ENCODE data around the gene LRRK1.
"Not testable (repeated sequence)": the region's sequence is repeated elsewhere in the genome, so short reads cannot be mapped to it uniquely, and the experiment has no call there.

The LRRK1 gene

DNA sequence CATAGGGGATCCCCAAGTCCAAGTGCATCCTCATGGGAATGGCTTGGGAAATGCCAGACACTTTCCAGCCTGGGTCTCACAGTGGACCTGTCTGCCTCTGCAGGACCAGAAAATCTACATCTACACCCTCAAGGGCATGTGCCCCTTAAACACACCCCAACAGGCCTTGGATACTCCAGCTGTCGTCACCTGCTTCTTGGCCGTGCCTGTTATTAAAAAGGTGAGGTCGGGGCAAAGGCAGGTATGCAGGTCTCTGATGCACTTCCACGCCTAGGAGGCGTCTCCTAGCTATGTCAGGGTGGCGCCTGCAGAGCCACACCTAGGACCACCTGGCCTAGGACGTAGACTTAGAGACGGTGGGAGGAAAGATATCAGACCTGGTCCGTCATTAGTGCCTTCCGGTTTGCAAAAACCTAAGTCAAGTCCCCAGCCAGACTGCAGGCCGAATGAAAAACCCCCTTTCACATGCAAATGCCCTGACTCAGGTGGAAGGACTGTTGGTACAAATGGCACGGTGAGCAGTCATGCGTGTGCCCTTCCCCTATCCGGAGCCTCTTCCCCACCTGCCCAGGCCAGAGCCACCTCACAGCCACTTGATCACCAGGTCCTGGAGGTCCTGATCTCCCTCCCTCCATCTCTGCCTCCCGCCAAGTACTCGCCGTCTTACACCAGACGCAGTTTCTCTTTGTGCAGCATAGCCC is 143.5 kb downstream of the LRRK1 start:
- no peak for DNase-seq

DNA sequence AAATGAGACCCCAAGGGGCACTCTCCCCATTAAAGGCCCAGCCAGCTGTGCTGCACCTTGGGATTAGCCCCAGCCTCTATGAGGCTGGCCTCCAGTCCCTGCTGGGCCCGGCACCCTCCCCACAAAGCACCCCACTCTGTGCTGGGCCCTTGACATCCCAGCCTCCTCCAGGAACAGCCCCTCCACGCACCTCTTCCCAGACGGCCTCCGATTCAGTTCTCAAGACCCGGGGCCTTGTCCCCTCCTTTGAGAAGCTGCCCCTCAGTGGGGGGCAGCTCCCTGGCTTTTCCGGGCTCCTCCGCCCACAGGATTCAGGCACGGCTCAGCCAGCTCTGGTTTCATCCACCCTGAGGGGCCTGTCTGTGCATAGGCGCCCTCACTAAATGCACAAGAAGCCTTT is 144.1 kb downstream of the LRRK1 start:
- DNase-seq: no peak

DNA sequence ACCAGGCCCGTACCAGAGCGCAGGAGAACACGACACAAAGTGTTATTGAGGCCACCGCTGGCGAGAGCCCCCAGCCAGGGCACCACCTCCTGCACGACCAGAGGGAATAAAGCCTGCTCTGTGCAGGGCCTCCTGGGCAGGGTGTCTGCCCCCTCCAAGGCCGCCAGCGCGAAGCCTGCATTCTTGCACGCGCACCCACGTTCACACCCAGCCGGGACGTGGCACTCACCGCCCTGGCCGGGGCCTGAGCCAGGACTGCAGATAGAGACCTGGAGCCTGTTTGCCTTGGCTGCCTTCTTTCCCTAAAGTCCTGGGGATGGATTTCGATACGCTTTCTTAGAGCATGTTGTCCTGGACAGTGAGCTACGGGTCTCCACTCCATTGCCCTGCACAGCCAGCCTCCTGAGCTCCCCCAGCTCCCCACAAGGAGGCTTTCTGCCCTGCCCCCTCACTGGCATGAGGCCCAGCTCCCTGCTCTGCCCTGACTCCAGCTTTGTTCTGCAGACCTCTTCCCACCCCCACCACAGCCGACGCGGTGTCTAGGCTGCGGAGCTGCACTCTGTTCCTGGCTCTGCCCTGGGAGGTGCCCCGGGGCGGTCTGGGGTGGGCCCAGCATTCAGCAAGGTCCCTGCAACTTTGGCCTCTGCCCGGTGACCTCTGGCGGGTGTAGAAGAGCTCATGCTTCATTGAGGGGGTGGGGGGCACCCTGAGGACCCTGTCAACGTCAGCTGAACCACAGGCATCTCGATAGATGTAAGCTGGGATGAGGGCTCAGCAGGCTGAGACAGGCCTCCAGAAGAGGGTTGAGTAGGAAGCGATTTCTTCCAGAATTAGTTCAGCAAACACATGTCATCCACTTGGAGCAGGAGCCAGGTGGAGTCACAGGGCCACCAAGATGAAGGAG is 145.0 kb downstream of the LRRK1 start:
- no peak for DNase-seq

DNA sequence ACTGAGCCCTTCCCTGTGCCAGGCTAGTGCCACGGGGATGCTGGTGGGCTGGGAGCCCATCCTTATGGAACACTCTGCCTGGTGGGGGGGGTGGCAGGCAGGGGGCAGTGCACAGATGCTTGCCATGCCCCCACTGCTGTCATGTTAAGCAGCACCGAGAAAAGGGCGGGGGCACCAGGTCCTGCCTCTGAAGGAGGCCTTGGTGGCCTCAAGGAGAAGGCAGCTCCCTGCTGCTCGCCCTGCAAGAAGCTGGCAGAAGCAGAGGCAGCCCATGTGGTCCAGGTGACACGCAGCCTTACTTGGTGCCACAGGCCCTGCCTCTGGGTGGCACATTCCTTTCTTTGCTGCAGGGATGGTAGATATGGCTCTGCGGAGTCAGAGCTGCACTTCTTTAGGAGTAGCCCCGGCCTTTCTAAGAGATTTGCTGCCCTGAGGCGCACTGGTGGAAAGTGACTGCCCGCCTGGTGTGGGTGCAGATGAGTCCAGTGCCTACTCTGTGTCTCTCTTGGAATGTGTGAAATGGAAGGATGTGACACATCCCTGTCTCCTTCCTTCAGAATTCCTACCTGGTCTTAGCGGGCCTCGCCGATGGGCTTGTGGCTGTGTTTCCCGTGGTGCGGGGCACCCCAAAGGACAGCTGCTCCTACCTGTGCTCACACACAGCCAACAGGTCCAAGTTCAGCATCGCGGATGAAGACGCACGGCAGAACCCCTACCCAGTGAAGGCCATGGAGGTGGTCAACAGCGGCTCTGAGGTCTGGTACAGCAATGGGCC is 145.8 kb downstream of the LRRK1 start:
- DNase-seq: no peak

DNA sequence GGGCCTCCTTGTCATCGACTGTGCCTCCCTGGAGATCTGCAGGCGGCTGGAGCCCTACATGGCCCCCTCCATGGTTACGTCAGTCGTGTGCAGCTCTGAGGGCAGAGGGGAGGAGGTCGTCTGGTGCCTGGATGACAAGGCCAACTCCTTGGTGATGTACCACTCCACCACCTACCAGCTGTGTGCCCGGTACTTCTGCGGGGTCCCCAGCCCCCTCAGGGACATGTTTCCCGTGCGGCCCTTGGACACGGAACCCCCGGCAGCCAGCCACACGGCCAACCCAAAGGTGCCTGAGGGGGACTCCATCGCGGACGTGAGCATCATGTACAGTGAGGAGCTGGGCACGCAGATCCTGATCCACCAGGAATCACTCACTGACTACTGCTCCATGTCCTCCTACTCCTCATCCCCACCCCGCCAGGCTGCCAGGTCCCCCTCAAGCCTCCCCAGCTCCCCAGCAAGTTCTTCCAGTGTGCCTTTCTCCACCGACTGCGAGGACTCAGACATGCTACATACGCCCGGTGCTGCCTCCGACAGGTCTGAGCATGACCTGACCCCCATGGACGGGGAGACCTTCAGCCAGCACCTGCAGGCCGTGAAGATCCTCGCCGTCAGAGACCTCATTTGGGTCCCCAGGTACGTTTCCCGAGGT is 146.5 kb downstream of the LRRK1 start:
- DNase-seq: no peak

DNA sequence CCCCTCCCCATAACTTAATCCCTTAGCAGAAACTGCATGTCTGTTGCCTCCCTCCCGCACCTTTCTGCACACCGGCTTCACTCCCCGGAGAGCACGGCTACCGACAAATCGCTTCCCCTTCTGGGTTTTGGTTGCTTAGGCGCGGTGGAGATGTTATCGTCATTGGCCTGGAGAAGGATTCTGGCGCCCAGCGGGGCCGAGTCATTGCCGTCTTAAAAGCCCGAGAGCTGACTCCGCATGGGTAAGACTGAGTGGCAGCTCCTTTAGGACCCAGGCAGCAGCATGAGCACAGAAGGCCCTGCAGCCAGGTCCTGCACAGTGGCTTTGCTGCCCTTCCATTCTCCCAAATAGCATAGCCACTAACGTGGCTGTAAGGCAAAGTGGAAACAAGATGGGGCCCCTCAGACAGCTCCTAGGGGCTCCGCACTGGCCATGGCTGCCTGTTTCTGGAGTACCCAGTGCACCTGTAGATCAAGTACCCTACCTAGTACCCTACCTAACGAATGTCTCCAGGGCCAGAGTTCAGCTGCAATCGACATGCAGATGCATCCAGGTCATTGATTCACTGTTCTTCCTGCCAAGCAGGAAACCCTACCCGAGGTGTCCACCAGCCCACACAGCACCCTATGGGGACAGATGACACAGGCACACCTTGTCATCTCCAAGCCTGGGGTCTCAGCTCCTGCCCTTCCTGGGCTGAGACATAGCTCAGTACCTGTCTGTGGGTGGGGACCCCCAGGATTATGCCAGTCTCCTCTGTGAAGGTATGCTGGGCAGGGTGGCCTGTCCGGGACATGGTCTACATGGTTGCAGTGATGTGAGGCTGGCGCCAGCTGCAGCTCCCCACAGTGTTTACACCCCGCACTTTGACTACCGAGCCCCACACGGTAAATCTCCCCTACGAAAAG is 147.6 kb downstream of the LRRK1 start:
- no peak for DNase-seq

DNA sequence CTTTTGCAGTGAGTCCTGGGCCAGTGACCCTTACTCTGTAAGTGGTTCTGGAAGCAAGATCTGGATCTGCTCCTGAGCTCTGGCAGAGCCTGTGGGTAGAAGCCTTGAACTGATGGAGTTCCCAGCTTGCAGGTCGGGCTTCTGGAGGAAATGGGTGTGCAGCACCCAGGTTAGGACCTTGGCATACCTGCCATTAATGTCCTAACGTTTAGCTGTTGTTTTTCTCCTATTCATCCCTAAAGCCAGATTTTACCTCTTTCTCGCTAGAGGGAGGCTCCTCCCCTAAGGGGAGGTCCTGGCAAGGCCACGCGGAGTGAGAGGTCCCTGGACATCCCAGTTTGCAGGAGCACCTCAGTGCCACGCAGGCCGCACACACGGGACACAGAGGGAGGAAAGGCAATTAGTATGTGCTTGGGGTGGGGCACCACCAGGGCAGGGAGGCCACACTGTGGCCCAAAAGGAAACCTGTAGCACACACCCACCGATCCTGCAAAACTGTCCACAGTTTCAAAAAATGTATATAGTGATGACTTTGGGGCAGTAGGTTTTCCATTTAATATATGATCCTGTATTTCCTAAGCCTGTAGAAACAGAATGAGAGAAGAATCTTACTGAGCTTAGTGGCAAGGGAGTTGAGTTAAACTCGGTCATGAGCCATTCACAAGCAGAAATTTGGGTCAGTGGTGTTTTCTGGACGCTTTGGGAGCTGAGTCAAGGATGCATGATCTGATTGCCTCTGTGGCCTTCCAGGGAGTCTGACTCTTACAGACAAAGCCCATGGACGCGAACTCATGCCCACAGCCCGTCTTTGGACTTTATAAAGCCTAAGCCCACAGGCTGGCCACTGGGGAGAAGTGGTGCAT is 148.7 kb downstream of the LRRK1 start:
- no peak for DNase-seq

DNA sequence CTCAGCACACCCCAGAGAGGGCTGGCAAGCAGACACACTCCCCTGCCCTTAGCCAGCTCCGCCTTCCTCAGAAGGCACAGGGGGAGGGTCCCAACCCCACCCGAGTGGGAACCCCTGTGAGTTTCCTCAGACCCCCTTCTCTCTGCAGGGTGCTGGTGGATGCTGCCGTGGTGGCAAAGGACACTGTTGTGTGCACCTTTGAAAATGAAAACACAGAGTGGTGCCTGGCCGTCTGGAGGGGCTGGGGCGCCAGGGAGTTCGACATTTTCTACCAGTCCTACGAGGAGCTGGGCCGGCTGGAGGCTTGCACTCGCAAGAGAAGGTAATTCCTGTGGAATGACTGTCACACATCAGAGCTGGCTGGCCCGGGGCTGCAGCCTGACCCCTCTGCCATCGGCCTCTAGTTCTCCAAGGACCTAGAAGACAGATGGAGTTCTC is 149.4 kb downstream of the LRRK1 start:
- DNase-seq: no peak

DNA sequence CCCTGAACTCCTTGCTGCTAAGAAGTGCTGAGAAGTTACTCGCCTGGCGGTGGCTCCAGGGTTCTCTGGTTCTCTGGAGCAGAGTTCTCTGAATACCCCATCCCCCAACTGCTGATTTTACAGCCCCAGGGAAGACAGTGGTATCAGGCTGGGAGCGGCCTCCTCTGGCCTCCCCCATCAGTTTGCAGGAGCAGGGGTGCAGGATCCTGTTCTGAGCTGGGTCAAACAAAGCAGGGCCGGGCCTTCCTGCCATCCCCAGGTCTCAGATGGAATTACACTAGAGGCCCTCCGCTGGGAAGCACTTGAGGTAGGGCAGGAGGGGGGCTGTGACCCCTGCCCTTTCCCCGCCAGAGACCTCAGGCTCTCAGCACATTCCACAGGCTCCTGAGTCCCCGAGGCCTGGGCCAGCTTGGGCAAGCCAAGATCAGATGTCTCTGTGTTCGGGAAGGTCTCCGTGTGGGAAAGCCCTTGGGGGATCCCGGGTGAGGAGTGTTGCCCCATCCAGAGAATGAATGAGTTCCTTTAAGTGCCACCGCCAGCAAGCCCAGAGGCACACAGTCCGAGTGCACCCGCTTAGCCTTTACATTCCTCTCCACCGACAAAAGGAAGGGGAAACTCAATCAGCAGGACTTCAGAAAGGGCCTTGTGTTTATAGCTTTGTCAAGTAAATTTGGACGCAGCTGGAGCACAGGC is 149.9 kb downstream of the LRRK1 start:
- DNase-seq: no peak

DNA sequence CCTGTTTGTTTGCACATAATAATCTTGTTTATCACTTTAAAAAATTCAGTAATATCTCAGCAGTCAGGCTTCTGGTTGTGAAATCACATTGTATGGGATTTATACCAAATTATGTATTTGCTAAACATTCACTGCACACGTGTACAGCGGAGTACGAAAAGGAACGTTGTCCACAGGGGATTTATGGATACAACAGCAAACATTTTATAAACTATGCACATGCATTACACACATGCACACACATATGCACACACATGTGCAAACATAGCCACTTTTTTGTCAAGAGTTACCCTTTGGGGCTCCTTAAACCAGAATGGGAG is 150.5 kb downstream of the LRRK1 start:
- DNase-seq: no peak

DNA sequence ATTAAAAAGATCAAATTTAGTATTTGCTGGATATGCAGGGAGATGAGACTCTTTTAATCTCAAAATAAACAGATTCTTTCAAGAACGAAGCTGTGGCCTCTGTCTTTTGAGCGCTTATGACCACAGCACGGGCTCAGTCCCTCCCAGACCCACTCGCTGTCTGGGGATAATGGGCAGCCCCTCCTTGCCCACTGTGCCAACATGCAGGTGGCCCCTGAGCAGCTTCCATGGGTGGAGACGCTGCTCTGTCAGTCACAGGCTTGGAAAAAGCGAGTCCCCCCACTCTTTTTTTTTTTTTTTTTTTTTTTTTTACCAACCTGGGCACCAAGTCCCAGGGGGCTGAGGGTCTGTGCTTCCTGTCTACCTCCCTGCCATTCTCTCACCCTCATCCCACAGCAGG is 150.9 kb downstream of the LRRK1 start:
- DNase-seq: no peak

DNA sequence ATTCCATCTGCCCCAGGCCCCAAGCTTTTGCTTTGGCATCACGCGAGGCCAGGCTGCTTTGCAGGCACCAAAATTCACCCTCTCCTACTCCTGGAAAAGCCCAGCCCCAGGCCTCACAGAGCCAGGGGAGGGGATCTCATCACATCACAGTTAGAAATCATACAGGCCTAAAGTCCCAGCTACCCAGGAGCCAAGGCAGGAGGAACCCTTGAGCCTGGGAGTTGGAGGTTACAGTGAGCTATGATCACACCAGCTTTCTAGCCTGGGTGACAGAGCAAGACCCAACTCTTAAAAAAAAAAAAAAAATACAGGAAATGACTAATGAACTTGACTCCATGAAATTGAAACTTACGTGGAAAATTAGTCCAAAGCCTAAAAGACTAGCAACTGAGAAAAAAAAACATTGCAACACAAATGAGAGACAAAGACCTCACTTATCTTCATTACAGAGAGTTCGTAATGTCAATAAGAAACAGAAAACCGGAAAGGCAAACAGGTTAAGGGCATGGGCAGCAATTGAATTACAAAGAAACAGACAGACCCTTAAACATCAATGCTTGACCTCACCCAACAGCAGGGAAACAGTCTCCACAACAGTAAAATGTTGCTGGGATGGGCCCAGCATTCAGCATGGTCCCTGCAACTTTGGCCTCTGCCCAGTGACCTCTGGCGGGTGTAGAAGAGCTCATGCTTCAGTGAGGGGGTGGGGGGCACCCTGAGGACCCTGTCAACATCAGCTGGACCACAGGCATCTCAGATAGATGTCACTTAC is 151.5 kb downstream of the LRRK1 start:
- DNase-seq: no peak

DNA sequence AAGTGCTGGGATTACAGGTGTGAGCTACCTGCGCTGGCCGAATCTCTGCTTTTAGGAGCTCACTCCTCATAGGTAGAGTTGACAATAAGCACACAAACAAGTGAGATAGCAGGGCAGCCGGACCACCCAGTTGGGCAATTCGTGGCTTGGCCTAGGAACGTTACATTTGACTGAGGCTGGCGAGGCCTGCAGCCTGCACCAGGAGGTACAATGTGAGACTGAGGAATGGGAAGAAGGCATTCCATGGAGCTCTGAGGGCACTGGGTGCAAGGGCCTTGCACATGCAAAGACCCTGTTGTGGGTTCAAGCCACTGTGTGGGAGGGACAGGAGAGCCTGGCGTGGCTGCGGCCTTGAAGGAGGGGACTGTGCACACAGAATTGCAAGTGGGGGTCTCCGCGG is 152.5 kb downstream of the LRRK1 start:
- no peak for DNase-seq

DNA sequence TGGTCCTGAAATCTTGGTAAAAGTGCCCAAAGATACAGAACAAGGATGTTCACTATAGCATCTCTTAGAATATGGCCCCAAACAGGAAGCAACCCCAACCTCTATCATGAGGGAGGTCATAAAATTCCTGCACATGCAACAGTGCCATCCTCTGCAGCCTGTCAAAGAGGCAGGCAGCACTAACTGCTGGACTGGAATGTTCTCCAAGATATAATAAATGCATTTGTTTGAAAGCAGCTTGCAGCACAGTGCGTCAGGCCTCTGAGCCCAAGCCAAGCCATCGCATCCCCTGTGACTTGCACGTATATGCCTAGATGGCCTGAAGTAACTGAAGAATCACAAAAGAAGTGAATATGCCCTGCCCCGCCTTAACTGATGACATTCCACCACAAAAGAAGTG is 153.1 kb downstream of the LRRK1 start:
- DNase-seq: not testable (repeated sequence)

DNA sequence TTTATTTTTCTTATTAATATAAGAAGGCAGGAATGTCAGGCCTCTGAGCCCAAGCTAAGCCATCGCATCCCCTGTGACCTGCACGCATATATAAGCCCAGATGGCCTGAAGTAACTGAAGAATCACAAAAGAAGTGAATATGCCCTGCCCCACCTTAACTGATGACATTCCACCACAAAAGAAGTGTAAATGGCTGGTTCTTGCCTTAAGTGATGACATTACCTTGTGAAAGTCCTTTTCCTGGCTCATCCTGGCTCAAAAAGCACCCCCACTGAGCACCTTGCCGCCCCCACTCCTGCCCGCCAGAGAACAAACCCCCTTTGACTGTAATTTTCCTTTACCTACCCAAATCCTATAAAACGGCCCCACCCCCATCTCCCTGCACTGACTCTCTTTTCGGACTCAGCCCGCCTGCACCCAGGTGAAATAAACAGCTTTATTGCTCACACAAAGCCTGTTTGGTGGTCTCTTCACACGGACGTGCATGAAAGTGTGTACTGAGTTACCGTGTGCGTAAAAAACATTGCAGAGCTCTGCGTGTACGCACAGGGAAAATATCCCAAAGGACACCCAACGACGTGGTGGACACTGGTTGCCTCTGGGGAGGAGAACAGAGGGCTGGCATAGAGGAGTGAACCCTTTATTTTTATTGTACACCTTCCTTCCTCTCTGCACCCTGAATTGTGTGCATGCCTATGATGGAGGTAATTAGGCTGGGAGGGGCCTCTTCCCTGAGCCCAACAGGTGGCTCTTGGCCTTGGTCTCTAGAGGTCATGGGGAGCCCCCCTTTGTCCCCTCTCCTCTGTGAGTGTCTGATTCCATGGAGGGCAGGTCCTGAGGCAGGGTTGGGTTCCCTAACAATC is 158.9 kb downstream of the LRRK1 start:
- DNase-seq: not testable (repeated sequence)

DNA sequence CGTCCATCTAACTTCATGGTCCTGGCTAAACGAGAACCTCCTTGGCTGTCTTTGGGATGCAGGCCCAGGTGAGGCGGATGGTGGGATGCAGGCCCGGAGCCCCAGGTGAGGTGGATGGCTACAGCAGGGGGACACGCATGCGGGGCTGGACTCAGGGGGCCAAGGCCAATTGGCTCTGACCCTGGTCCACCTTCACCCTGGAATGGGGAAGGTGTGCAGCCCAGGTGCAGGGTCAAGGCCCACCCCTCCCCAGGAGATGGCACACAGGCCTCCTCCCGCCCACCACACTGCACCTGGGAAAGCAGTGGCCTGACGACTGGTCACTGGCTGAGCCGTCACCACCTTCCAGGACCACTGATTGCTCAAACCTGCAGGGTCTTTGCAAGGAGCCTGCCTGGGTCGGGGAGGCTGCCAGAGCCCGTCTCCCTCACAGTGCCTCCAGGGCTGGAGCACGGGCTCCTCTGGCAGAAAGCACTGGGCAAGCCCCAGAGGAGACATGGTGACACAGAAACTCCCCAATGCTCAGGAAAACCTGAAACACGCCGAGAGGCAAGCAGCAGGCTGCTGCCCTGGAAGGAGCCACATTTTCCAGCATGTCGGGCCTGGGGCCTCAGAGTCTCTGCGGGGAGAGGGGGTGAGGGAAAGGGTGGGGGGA is 159.6 kb downstream of the LRRK1 start:
- DNase-seq: no peak

DNA sequence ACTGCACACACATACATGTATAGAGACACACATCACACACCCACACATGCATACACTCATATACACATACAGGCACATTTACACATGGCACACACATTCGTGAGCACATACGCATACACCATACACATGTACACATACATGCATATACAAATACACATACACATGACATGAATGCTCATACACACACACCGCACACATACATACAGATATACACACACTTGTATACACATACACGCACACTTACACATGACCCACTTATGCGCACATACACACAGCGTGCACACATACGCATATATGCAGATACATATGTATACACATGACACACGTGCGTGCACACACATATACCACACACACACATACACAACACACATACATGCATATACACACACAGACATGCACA is 162.7 kb downstream of the LRRK1 start:
- DNase-seq: no peak

Measured in SHP77 (cell line).